HepG2 (cell line): Measurements from ENCODE around the gene CD9. TPM values are rescaled to one million over a fixed set of nuclear protein-coding genes. Genes with fewer than 3 reads are reported as not detected.

ENCODE experiments used
- ATAC-seq: fragments of 200-7000 bp; cut with Tn5 transposase; 3 replicates; pipeline ENCODE4 v1.9.1; 2020; ENCODE audit warnings: mild to moderate bottlenecking, moderate library complexity
- Bru-seq: library from RNA; stranded (reverse); fragments of 400-500 nt; gene quantifications from one replicate; lab custom pipeline; 2021; lab: Mats Ljungman, UMichigan
- BruChase-seq, 2 experiments: library from RNA; stranded (reverse); fragments of 400-500 nt; gene quantifications; one replicate each; lab custom pipeline; 2021; lab: Mats Ljungman, UMichigan
- BruUV-seq: library from RNA; stranded (reverse); fragments of 400-500 nt; replicated peaks from 2 replicates; lab custom pipeline; 2021; lab: Mats Ljungman, UMichigan
- CTCF ChIA-PET: fragments of 300-600 bp; formaldehyde crosslinking; extraction: SDS; loops from one replicate; lab custom pipeline; 2021; ENCODE audit warnings: low total read pairs, inconsistent platforms, low intra/inter-chr PET ratio; lab: Yijun Ruan, JAX
- POLR2A ChIA-PET: fragments of 350-600 bp; sonication (Branson Sonifier 250); formaldehyde crosslinking; loops from one replicate; lab custom pipeline; 2020; ENCODE audit warnings: antibody characterized with exemption, inconsistent platforms; lab: Yijun Ruan, JAX
- DNase-seq: peaks from one replicate; pipeline ENCODE4 v3.0.0-alpha.2; 2015; ENCODE audit warnings: low spot score
- FAIRE-seq: peaks from 3 replicates; lab custom pipeline; 2011; peaks lifted over from hg19 to GRCh38; lab: Jason Lieb, UNC
- H2AFZ ChIP-seq: one replicate; pipeline ENCODE4 v1.6.1; 2011; ENCODE audit warnings: low read length, inconsistent platforms
- H3K27ac ChIP-seq: fragments of 300-600 bp; 3 replicates; pipeline ENCODE4 v1.8.0; 2011; ENCODE audit warnings: mixed run types, mild to moderate bottlenecking, mixed read lengths, low read length, inconsistent platforms; ENCODE audit not compliant: insufficient read depth; ENCODE audit errors: extremely low read length
- H3K27me3 ChIP-seq, 2 experiments: fragments of 200-600 bp in 1 of 2; 2 replicates in 1 of 2; 3 replicates in 1 of 2; pipeline versions ENCODE4 v1.6.0 to v1.8.0; 2011; ENCODE audit warnings: low read length in 2 of 2, mild to moderate bottlenecking in 2 of 2, moderate library complexity in 2 of 2, inconsistent platforms in 1 of 2; ENCODE audit not compliant: insufficient read depth in 2 of 2, control insufficient read depth in 1 of 2
- H3K36me3 ChIP-seq, 2 experiments: fragments of 200-600 bp in 1 of 2; replicated peaks in 1 of 2; 2 replicates in 1 of 2; 3 replicates in 1 of 2; pipeline versions ENCODE4 v1.5.1 to v1.8.0; 2011; ENCODE audit warnings: low read length in 2 of 2, inconsistent platforms in 1 of 2; ENCODE audit not compliant: insufficient read depth in 2 of 2, control insufficient read depth in 1 of 2
- H3K4me1 ChIP-seq: 2 replicates; pipeline ENCODE4 v1.5.1; 2012; ENCODE audit warnings: low read length, inconsistent platforms; ENCODE audit not compliant: insufficient read depth
- H3K4me2 ChIP-seq: 2 replicates; pipeline ENCODE4 v1.6.0; 2011; ENCODE audit warnings: low read depth, low read length, inconsistent platforms
- H3K4me3 ChIP-seq, 3 experiments: fragments of 200-600 bp in 1 of 3; sonication (generic), shearing (Covaris generic) in 1 of 3; replicated peaks in 1 of 3; 2 replicates each; pipeline ENCODE4 v1.5.1; 2011 to 2016; ENCODE audit warnings: low read length in 3 of 3, inconsistent platforms in 2 of 3, low read depth in 2 of 3, mild to moderate bottlenecking in 2 of 3, control low read depth in 1 of 3, mixed read lengths in 1 of 3; ENCODE audit not compliant: insufficient read depth in 1 of 3
- H3K79me2 ChIP-seq: one replicate; pipeline ENCODE4 v1.6.1; 2011; ENCODE audit warnings: low read length, inconsistent platforms; ENCODE audit not compliant: insufficient read depth
- H3K9ac ChIP-seq: 2 replicates; pipeline ENCODE4 v1.6.0; 2011; ENCODE audit warnings: mild to moderate bottlenecking, low read depth, low read length, inconsistent platforms; ENCODE audit not compliant: insufficient read depth
- H3K9me3 ChIP-seq: 2 replicates; pipeline ENCODE4 v1.5.1; 2012; ENCODE audit warnings: mild to moderate bottlenecking, low read length
- H4K20me1 ChIP-seq: 2 replicates; pipeline ENCODE4 v1.6.0; 2011; ENCODE audit warnings: inconsistent platforms, mild to moderate bottlenecking, low read length, moderate library complexity; ENCODE audit not compliant: insufficient read depth
- EZH2 ChIP-seq: conservative IDR thresholded peaks from 2 replicates; pipeline ENCODE4 v1.6.1; 2012; ENCODE audit warnings: mild to moderate bottlenecking, low read depth, low read length, moderate library complexity
- HMG20A ChIP-seq: IDR thresholded peaks from 2 replicates; pipeline ENCODE4 v1.6.1; 2016; ENCODE audit warnings: borderline replicate concordance
- MEIS2 ChIP-seq: sonication (generic); formaldehyde crosslinking; IDR thresholded peaks from 2 replicates; pipeline ENCODE4 v1.9.0; 2021; ENCODE audit warnings: mild to moderate bottlenecking, missing genetic modification reagents
- MTF2 ChIP-seq: sonication (generic); formaldehyde crosslinking; IDR thresholded peaks from 2 replicates; pipeline ENCODE4 v1.5.0; 2020; ENCODE audit warnings: missing genetic modification reagents, borderline replicate concordance
- POLR2AphosphoS5 ChIP-seq: IDR thresholded peaks from 2 replicates; pipeline ENCODE4 v1.6.1; 2012; ENCODE audit warnings: low read depth, low read length
- RNF219 ChIP-seq: sonication (generic); formaldehyde crosslinking; IDR thresholded peaks from 2 replicates; pipeline ENCODE4 v1.5.0; 2020; ENCODE audit warnings: mild to moderate bottlenecking, missing genetic modification reagents
- SATB2 ChIP-seq: sonication (generic); formaldehyde crosslinking; IDR thresholded peaks from 2 replicates; pipeline ENCODE4 v1.5.0; 2020; ENCODE audit warnings: missing genetic modification reagents
- ZNF549 ChIP-seq: sonication (generic); formaldehyde crosslinking; IDR thresholded peaks from 2 replicates; pipeline ENCODE4 v1.5.0; 2020; ENCODE audit warnings: missing genetic modification reagents
- ZNF761 ChIP-seq: sonication (generic); formaldehyde crosslinking; conservative IDR thresholded peaks from 2 replicates; pipeline ENCODE4 v1.4.0; 2020; ENCODE audit warnings: mild to moderate bottlenecking, missing genetic modification reagents
- WGBS: methylation state at CpG from one replicate; pipeline ENCODE4 v1.1.6; 2017; ENCODE audit warnings: low lambda C conversion rate; 5-methylcytosine and 5-hydroxymethylcytosine counted together
- in situ Hi-C: cut with HindIII; loops from 2 replicates; pipeline ENCODE4 v1.10.0; 2017; ENCODE audit warnings: low pct_unique_long_range_greater_than_20kb; ENCODE audit not compliant: extremely low pct_ligation_motif_present
- intact Hi-C: fragments of 100-400 bp; cut with micrococcal nuclease; formaldehyde crosslinking; loops from one replicate; pipeline ENCODE4 v1.10.0; 2022; ENCODE audit not compliant: unreplicated experiment
- long read RNA-seq, 2 experiments: library from RNA in 1 of 2; library from polyadenylated mRNA in 1 of 2; stranded (forward) in 1 of 2; unstranded in 1 of 2; transcript quantifications; one replicate each; pipeline ENCODE4 v2.0.0, GENCODE V29; 2019 to 2022
- polyA minus RNA-seq, 3 experiments: library from RNA; depleted of rRNA, polyadenylated mRNA; stranded (reverse); fragments of >200 nt; gene quantifications; 2 replicates each; pipeline ENCODE4 v1.2.3, GENCODE V29; 2011; ENCODE audit warnings: low replicate concordance in 1 of 3
- polyA plus RNA-seq, 8 experiments: library from polyadenylated mRNA; depleted of rRNA in 3 of 8; stranded (reverse) in 7 of 8; unstranded in 1 of 8; fragments of >200 nt; fragmentation: Illumina TruSeq in 4 of 8; extraction: Trizol in 4 of 8; gene quantifications; 2 replicates each; pipeline versions ENCODE4 v1.2.1 to v1.2.3, GENCODE V29; 2011 to 2016; ENCODE audit warnings: low read depth in 4 of 8, missing spikeins in 1 of 8, mixed read lengths in 1 of 8; ENCODE audit not compliant: insufficient read depth in 1 of 8
- total RNA-seq, 5 experiments: library from RNA; depleted of rRNA; stranded (reverse); fragments of >200 nt; fragmentation: Illumina TruSeq; extraction: Trizol; gene quantifications; 2 replicates each; pipeline ENCODE4 v1.2.3, GENCODE V29; 2016; ENCODE audit warnings: low read depth in 1 of 5
- TF ChIP-seq, protein P1 (sequence below): sonication (generic); formaldehyde crosslinking; IDR thresholded peaks from 2 replicates; pipeline ENCODE4 v1.8.0; 2023; ENCODE audit warnings: mild to moderate bottlenecking, missing genetic modification reagents

CD9 gene
- total RNA-seq (2016; rRNA removed; fragmentation: Illumina TruSeq; extraction: Trizol) (4.3 and 5.8 TPM in 2 replicates), polyA plus RNA-seq (2011; rRNA removed) (38.3 and 40.1 TPM in 2 replicates), polyA minus RNA-seq (2011; rRNA and poly(A)+ RNA removed; ENCODE audit: low replicate concordance) (21.6 and 243 TPM in 2 replicates), Bru-seq, nascent RNA (percentile 48 among the genes with signal in this experiment), BruChase-seq, experiment 1, labeled RNA remaining after a 6-hour chase (percentile 49 among the genes with signal in this experiment), BruChase-seq, experiment 2, labeled RNA remaining after a 2-hour chase (percentile 44 among the genes with signal in this experiment)
- total RNA-seq (2016; cell fraction: cytosol; rRNA removed; fragmentation: Illumina TruSeq; extraction: Trizol; ENCODE audit: low read depth) = 1.3 and 2.0 TPM in 2 replicates
- 2.4 and 6.9 TPM in 2 replicates for total RNA-seq (2016; cell fraction: insoluble cytoplasmic fraction; rRNA removed; fragmentation: Illumina TruSeq; extraction: Trizol)
- total RNA-seq (2016; cell fraction: membrane; rRNA removed; fragmentation: Illumina TruSeq; extraction: Trizol) = 2.1 and 2.4 TPM in 2 replicates
- total RNA-seq (2016; cell fraction: nucleus; rRNA removed; fragmentation: Illumina TruSeq; extraction: Trizol) = 5.9 and 6.5 TPM in 2 replicates
- 30.3 and 47.3 TPM in 2 replicates for polyA plus RNA-seq (2011; cell fraction: cytosol; rRNA removed)
- 15.2 and 20.2 TPM in 2 replicates for polyA plus RNA-seq (2011; cell fraction: nucleus; rRNA removed)
- 30.0 and 52.7 TPM in 2 replicates for polyA plus RNA-seq (2012)
- 1.4 and 1.8 TPM in 2 replicates for polyA plus RNA-seq (2016; cell fraction: cytosol; fragmentation: Illumina TruSeq; extraction: Trizol; ENCODE audit: low read depth)
- polyA plus RNA-seq (2016; cell fraction: insoluble cytoplasmic fraction; fragmentation: Illumina TruSeq; extraction: Trizol; ENCODE audit: low read depth) = 5.2 and 5.4 TPM in 2 replicates
- 1.9 and 2.4 TPM in 2 replicates for polyA plus RNA-seq (2016; cell fraction: membrane; fragmentation: Illumina TruSeq; extraction: Trizol; ENCODE audit: low read depth)
- polyA plus RNA-seq (2016; cell fraction: nucleus; fragmentation: Illumina TruSeq; extraction: Trizol; ENCODE audit: insufficient read depth, low read depth) = 10.1 and 12.9 TPM in 2 replicates
- polyA minus RNA-seq (2011; cell fraction: cytosol; rRNA and poly(A)+ RNA removed) = 12.1 and 13.6 TPM in 2 replicates
- 8.9 and 10.4 TPM in 2 replicates for polyA minus RNA-seq (2011; cell fraction: nucleus; rRNA and poly(A)+ RNA removed)
- long read RNA-seq, experiment 1, transcript CD9-201 (8 exons, 1,218 nt) = major isoform, 17 of 35 reads
- long read RNA-seq, experiment 1, transcript CD9-216 (7 exons, 970 nt) = minor isoform, 11 of 35 reads
- long read RNA-seq, experiment 1, partial matches to known transcripts = 4 of 35 reads
- long read RNA-seq, experiment 1, other reads (novel, unspliced or antisense) = 3 of 35 reads
- long read RNA-seq, experiment 2, transcript CD9-201 (8 exons, 1,218 nt) = major isoform, 15 of 24 reads
- long read RNA-seq, experiment 2, partial matches to known transcripts = 5 of 24 reads
- long read RNA-seq, experiment 2, other reads (novel, unspliced or antisense) = 0 of 24 reads

- DNase-seq = no peak
- Histone ChIP-seq H3K9ac (peak within 1 kb of the TSS; percentile 38; the same call in 1 of the 2 replicates), H3K79me2 (no peaks in the 10 kb centered on the region), H3K27ac (no peak within 1 kb of the TSS), H3K9me3 (no peaks in the 10 kb centered on the region), H3K4me2 (peak within 1 kb of the TSS; percentile 81), H2AFZ (no peak within 1 kb of the TSS), H3K27me3 (peaks cover 9 to 48% of the 10 kb centered on the region in 2 experiments), H3K4me1 (peaks cover 69% of the 10 kb centered on the region), H3K36me3 (no peaks in the 10 kb centered on the region), H3K4me3 (peak within 1 kb of the TSS; percentile 33 to 71 (median 57); a peak in 4 of 6 replicates), H4K20me1 (no peaks in the 10 kb centered on the region)
- no TSS peak for BruUV-seq
- no peak; the same call in 2 of the 3 replicates for ATAC-seq
- POLR2A ChIA-PET = interaction anchor here (1.0 to 3.2 kb wide), 6 partner anchors 17 to 84 kb away, joined by 3 to 14 read pairs (median 4); no protein-coding TSS in a partner anchor
- CTCF ChIA-PET = no interaction called here
- WGBS = 21% methylated on average over 12 of the region's 81 CpGs
- intact Hi-C loops = no loop called here
- in situ Hi-C loops = no loop called here
- FAIRE-seq = no peak
- TF ChIP-seq MEIS2 (CRISPR knock-in tag) (no peak), EZH2 (peak; percentile 51), ZNF761 (CRISPR knock-in tag) (no peak), SATB2 (CRISPR knock-in tag) (no peak), ZNF549 (CRISPR knock-in tag) (no peak), HMG20A (CRISPR knock-in tag) (no peak), RNF219 (CRISPR knock-in tag) (no peak), POLR2AphosphoS5 (no peak), MTF2 (CRISPR knock-in tag) (peak; percentile 59; the same call in 1 of the 2 replicates)
- TF ChIP-seq, protein P1, sequence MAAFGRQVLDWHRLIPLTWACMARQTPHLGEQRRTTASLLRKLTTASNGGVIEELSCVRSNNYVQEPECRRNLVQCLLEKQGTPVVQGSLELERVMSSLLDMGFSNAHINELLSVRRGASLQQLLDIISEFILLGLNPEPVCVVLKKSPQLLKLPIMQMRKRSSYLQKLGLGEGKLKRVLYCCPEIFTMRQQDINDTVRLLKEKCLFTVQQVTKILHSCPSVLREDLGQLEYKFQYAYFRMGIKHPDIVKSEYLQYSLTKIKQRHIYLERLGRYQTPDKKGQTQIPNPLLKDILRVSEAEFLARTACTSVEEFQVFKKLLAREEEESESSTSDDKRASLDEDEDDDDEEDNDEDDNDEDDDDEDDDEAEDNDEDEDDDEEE = no peak
These were observed at the start of gene CD9 for GRCh38 chr12:6200256-6201212. CD9 (plus strand) TSS chr12:6200400; CDS start chr12:6200500, 100 bp downstream.
